Measurements from ENCODE around the gene TLR8.

The TLR8 gene

GRCh38 chrX:12945494-12945893 is 39.1 kb downstream of the TLR8 start:
- TF ChIP-seq, protein P1, sequence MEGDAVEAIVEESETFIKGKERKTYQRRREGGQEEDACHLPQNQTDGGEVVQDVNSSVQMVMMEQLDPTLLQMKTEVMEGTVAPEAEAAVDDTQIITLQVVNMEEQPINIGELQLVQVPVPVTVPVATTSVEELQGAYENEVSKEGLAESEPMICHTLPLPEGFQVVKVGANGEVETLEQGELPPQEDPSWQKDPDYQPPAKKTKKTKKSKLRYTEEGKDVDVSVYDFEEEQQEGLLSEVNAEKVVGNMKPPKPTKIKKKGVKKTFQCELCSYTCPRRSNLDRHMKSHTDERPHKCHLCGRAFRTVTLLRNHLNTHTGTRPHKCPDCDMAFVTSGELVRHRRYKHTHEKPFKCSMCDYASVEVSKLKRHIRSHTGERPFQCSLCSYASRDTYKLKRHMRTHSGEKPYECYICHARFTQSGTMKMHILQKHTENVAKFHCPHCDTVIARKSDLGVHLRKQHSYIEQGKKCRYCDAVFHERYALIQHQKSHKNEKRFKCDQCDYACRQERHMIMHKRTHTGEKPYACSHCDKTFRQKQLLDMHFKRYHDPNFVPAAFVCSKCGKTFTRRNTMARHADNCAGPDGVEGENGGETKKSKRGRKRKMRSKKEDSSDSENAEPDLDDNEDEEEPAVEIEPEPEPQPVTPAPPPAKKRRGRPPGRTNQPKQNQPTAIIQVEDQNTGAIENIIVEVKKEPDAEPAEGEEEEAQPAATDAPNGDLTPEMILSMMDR (IDR thresholded peaks at IDR 0.05; ENCODE audit: borderline replicate concordance, insufficient read depth, low read depth, low read length), result no peak
- H3K4me3 ChIP-seq (ENCODE audit: low read depth, low read length), result no peak overlapping the region

DNA sequence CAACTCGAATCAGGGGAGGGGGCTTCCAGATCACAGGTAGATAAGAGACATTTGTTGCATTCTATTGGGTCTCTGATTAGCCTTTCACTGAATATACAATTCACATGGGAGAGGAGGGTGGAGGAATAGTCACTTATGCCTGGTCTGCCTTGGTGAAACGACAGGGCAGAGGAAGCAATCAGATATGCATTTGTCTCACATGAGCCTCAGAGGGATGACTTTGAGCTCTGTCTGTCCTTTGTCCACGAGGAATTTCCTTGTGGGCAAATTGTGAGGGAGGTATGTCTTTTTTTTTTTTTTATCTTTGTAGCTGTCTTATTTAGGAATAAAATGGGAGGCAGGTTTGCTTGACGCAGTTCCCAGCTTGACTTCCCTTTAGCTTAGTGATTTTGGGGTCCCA is 40.0 kb downstream of the TLR8 start:
- H3K4me3 ChIP-seq (ENCODE audit: low read depth, low read length), result no peak overlapping the region
- TF ChIP-seq, protein P1 (IDR thresholded peaks at IDR 0.05; ENCODE audit: borderline replicate concordance, insufficient read depth, low read depth, low read length), result no peak

DNA sequence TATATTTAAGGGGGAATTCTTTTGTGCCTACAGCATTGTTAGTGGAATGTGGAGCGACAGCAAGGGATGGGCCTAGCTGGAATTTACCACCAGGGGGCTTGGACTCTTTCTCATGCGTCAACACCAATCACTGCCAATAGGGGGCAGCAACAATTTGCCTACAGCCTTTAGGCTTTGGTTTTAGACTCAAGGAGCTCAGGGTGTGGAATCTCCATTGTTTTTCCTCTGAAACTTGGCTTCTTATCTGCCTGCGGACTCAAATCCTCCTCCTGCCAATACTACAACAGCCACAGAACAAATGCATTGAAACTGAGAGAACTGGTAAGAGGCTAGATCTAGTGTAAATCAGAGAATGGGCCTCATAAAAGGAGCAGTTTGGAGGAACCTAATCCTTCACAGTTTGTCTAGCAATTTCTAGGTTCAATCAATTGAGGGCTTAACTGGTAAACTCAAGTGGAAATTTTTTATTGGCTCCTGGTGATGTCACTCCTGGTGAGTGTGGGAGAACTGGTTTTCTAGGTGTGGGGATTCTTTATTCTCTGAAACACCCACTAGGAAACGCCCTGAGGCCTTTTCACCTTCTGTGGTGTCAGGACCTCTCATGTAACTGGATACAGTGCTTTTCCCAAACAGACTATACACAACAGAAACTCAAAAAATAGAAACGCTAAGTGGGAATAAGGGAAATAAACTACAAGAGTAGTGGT is 40.6 kb downstream of the TLR8 start:
- TF ChIP-seq, protein P1 (IDR thresholded peaks at IDR 0.05; ENCODE audit: borderline replicate concordance, insufficient read depth, low read depth, low read length), result peak; percentile 97
- H3K4me3 ChIP-seq (ENCODE audit: low read depth, low read length), result peak overlapping the region; percentile 10

- no peak overlapping the region for H3K4me3 ChIP-seq (ENCODE audit: low read depth, low read length)
- TF ChIP-seq, protein P1 (IDR thresholded peaks at IDR 0.05; ENCODE audit: borderline replicate concordance, insufficient read depth, low read depth, low read length), result no peak
Observed at GRCh38 chrX:12947545-12948235, 41.3 kb downstream of the TLR8 start.

- TF ChIP-seq, protein P1 (IDR thresholded peaks at IDR 0.05; ENCODE audit: borderline replicate concordance, insufficient read depth, low read depth, low read length), result no peak
Observed at GRCh38 chrX:12948495-12948894, 42.1 kb downstream of the TLR8 start.

GRCh38 chrX:12949205-12949926 is 42.9 kb downstream of the TLR8 start:
- no peak overlapping the region for H3K4me3 ChIP-seq (ENCODE audit: low read depth, low read length)
- TF ChIP-seq, protein P1 (IDR thresholded peaks at IDR 0.05; ENCODE audit: borderline replicate concordance, insufficient read depth, low read depth, low read length), result no peak

More at GRCh38 chrX:12948495-12948894, 42.1 kb downstream of the TLR8 start:
- no peak overlapping the region for H3K4me3 ChIP-seq (ENCODE audit: low read depth, low read length)
